ENCODE data around the gene REEP2. TPM values are rescaled to one million over a fixed set of nuclear protein-coding genes. Genes with fewer than 3 reads are reported as not detected.

The REEP2 gene
- polyA plus RNA-seq, 1 of the 3 experiments (the other 2 are of a cell fraction) = 31.2 TPM

DNA sequence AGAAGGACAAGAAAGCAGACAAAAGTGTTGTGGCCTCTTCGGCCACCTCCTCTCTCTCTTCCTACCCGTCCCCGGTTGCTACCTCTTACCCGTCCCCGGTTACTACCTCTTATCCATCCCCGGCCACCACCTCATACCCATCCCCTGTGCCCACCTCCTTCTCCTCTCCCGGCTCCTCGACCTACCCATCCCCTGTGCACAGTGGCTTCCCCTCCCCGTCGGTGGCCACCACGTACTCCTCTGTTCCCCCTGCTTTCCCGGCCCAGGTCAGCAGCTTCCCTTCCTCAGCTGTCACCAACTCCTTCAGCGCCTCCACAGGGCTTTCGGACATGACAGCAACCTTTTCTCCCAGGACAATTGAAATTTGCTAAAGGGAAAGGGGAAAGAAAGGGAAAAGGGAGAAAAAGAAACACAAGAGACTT is 28.9 kb downstream of the REEP2 start:
- Histone ChIP-seq H2AFZ (ENCODE audit: low read depth) (no peak overlapping the region), H3K27me3 (ENCODE audit: insufficient read depth) (no peaks in the 10 kb centered on the region), H3K9me3 (no peaks in the 10 kb centered on the region), H3K79me2 (ENCODE audit: insufficient read depth) (peaks cover 12% of the 10 kb centered on the region; the same call in 1 of the 2 replicates), H3K9ac (no peak overlapping the region), H4K20me1 (ENCODE audit: insufficient read depth) (peaks cover 37% of the 10 kb centered on the region), H3K9me2 (no peaks in the 10 kb centered on the region), H3K4me1 (ENCODE audit: control insufficient read depth in 1 of 2, insufficient read depth in 2 of 2, low read depth in 1 of 2, low read length in 1 of 2) (peaks cover 9 to 19% of the 10 kb centered on the region in 2 experiments; a peak in 1 of 4 replicates), H3K4me2 (peak overlapping the region; percentile 98; the same call in 1 of the 2 replicates), H3K27ac (ENCODE audit: low read depth in 2 of 2, low read length in 1 of 2) (no peak overlapping the region), H3K4me3 (ENCODE audit: low read depth in 2 of 2, low read length in 1 of 2) (peak overlapping the region in 1 of 2 experiments; percentile 83; a peak in 1 of 4 replicates), H3F3A (replicated peaks; ENCODE audit: insufficient read depth) (peaks cover 38% of the 10 kb centered on the region), H3K36me3 (replicated peaks in 1 of 2; ENCODE audit: control insufficient read depth in 1 of 2, insufficient read depth in 2 of 2, low read length in 1 of 2) (peaks cover 0 to 13% of the 10 kb centered on the region in 2 experiments)
- CTCF ChIA-PET = interaction anchor here (1.8 to 11.7 kb wide), 4 partner anchors 18 to 32 kb away, joined by 5 to 196 read pairs (median 69); no protein-coding TSS in a partner anchor
- DNase-seq = peak; percentile 20
- POLR2A ChIA-PET = no interaction called here
- 96% methylated on average over 14 of the region's 14 CpGs for WGBS (ENCODE audit: low lambda C conversion rate)
- TF ChIP-seq, protein P1, sequence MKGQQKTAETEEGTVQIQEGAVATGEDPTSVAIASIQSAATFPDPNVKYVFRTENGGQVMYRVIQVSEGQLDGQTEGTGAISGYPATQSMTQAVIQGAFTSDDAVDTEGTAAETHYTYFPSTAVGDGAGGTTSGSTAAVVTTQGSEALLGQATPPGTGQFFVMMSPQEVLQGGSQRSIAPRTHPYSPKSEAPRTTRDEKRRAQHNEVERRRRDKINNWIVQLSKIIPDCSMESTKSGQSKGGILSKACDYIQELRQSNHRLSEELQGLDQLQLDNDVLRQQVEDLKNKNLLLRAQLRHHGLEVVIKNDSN (IDR thresholded peaks at IDR 0.05; ENCODE audit: borderline replicate concordance, low read depth) = no peak
- TF ChIP-seq SIN3A (IDR thresholded peaks at IDR 0.05; ENCODE audit: borderline replicate concordance, low read depth, low read length) = no peak
- TF ChIP-seq, protein P2, sequence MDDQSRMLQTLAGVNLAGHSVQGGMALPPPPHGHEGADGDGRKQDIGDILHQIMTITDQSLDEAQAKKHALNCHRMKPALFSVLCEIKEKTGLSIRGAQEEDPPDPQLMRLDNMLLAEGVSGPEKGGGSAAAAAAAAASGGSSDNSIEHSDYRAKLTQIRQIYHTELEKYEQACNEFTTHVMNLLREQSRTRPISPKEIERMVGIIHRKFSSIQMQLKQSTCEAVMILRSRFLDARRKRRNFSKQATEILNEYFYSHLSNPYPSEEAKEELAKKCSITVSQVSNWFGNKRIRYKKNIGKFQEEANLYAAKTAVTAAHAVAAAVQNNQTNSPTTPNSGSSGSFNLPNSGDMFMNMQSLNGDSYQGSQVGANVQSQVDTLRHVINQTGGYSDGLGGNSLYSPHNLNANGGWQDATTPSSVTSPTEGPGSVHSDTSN (IDR thresholded peaks at IDR 0.05) = no peak
- TF ChIP-seq, protein P3, sequence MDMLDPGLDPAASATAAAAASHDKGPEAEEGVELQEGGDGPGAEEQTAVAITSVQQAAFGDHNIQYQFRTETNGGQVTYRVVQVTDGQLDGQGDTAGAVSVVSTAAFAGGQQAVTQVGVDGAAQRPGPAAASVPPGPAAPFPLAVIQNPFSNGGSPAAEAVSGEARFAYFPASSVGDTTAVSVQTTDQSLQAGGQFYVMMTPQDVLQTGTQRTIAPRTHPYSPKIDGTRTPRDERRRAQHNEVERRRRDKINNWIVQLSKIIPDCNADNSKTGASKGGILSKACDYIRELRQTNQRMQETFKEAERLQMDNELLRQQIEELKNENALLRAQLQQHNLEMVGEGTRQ (IDR thresholded peaks at IDR 0.05; ENCODE audit: borderline replicate concordance, low read depth, low read length) = no peak
- TF ChIP-seq POLR2AphosphoS5 (IDR thresholded peaks at IDR 0.05; ENCODE audit: low read depth, low read length) = no peak
- TF ChIP-seq, protein P4, sequence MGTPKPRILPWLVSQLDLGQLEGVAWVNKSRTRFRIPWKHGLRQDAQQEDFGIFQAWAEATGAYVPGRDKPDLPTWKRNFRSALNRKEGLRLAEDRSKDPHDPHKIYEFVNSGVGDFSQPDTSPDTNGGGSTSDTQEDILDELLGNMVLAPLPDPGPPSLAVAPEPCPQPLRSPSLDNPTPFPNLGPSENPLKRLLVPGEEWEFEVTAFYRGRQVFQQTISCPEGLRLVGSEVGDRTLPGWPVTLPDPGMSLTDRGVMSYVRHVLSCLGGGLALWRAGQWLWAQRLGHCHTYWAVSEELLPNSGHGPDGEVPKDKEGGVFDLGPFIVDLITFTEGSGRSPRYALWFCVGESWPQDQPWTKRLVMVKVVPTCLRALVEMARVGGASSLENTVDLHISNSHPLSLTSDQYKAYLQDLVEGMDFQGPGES (IDR thresholded peaks at IDR 0.05; ENCODE audit: low read depth, low read length) = no peak
- no peak for TF ChIP-seq MXI1 (IDR thresholded peaks at IDR 0.05; ENCODE audit: low read depth, low read length)
- no peak for TF ChIP-seq SMC3 (IDR thresholded peaks at IDR 0.05; ENCODE audit: low read depth, low read length)
- no peak for TF ChIP-seq GABPA (IDR thresholded peaks at IDR 0.05; ENCODE audit: low read depth)
- no peak for TF ChIP-seq RAD21 (IDR thresholded peaks at IDR 0.05; ENCODE audit: low read length)
- no peak for TF ChIP-seq RCOR1 (IDR thresholded peaks at IDR 0.05; ENCODE audit: low read length)
- TF ChIP-seq TCF12 (IDR thresholded peaks at IDR 0.05) = no peak
